Tibial nerve (tissue), 4 donors: ENCODE measurements around the gene CANX. TPM values are rescaled to one million over a fixed set of nuclear protein-coding genes. Genes with fewer than 3 reads are reported as not detected.

ENCODE experiments used
- DNase-seq, 2 donors: peaks; one replicate each; pipeline ENCODE4 v3.0.0-alpha.2; 2019; ENCODE audit warnings: low spot score in 2 of 2
- H3K27ac ChIP-seq, 4 donors: fragments of 200-600 bp; sonication (generic) in 3 of 4; one replicate each; pipeline ENCODE4 v1.5.1; 2017 to 2019; ENCODE audit warnings: mild to moderate bottlenecking in 1 of 4
- H3K27me3 ChIP-seq, 2 donors: fragments of 200-600 bp; sonication (generic) in 1 of 2; one replicate each; pipeline versions ENCODE4 v1.5.1 to v1.6.0; 2017 to 2019
- H3K36me3 ChIP-seq, 3 donors: fragments of 200-600 bp; sonication (generic); one replicate each; pipeline ENCODE4 v1.5.1; 2018 to 2019
- H3K4me1 ChIP-seq, 4 donors: fragments of 200-600 bp; sonication (generic) in 3 of 4; one replicate each; pipeline ENCODE4 v1.5.1; 2017 to 2019
- H3K4me3 ChIP-seq, 4 donors: fragments of 200-600 bp; sonication (generic) in 3 of 4; one replicate each; pipeline ENCODE4 v1.5.1; 2017 to 2019; ENCODE audit warnings: mild to moderate bottlenecking in 1 of 4, moderate library complexity in 1 of 4
- H3K9me3 ChIP-seq, 4 donors: fragments of 200-600 bp; sonication (generic) in 3 of 4; one replicate each; pipeline ENCODE4 v1.5.1; 2017 to 2019
- EP300 ChIP-seq, 2 donors: sonication (generic); formaldehyde crosslinking; IDR thresholded peaks; one replicate each; pipeline ENCODE4 v1.6.1; 2017; ENCODE audit warnings: antibody characterized with exemption in 2 of 2, mild to moderate bottlenecking in 1 of 2
- POLR2A ChIP-seq, 2 donors: fragments of 450-650 bp; IDR thresholded peaks; one replicate each; pipeline ENCODE4 v1.6.1; 2017; ENCODE audit warnings: antibody characterized with exemption in 2 of 2, mild to moderate bottlenecking in 2 of 2, moderate library complexity in 2 of 2
- WGBS, 2 donors: methylation state at CpG; one replicate each; pipeline ENCODE4 v1.1.5; 2018; 5-methylcytosine and 5-hydroxymethylcytosine counted together
- total RNA-seq, 4 donors: library from RNA; depleted of rRNA; stranded (reverse); fragments of >200 nt; gene quantifications; one replicate each; pipeline ENCODE4 v1.1.0, GENCODE V29; 2016
- TF ChIP-seq, protein P1 (sequence below), 5 experiments: fragments of 200-600 bp in 3 of 5; fragments of 450-650 bp in 2 of 5; sonication (generic) in 3 of 5; IDR thresholded peaks; one replicate each; pipeline ENCODE4 v1.5.1; 2016 to 2019; ENCODE audit warnings: antibody characterized with exemption in 5 of 5, mild to moderate bottlenecking in 3 of 5, moderate library complexity in 2 of 5

Gene CANX
- total RNA-seq, 4 donors from 2014 or later: 258 to 315 (median 272) TPM

DNA sequence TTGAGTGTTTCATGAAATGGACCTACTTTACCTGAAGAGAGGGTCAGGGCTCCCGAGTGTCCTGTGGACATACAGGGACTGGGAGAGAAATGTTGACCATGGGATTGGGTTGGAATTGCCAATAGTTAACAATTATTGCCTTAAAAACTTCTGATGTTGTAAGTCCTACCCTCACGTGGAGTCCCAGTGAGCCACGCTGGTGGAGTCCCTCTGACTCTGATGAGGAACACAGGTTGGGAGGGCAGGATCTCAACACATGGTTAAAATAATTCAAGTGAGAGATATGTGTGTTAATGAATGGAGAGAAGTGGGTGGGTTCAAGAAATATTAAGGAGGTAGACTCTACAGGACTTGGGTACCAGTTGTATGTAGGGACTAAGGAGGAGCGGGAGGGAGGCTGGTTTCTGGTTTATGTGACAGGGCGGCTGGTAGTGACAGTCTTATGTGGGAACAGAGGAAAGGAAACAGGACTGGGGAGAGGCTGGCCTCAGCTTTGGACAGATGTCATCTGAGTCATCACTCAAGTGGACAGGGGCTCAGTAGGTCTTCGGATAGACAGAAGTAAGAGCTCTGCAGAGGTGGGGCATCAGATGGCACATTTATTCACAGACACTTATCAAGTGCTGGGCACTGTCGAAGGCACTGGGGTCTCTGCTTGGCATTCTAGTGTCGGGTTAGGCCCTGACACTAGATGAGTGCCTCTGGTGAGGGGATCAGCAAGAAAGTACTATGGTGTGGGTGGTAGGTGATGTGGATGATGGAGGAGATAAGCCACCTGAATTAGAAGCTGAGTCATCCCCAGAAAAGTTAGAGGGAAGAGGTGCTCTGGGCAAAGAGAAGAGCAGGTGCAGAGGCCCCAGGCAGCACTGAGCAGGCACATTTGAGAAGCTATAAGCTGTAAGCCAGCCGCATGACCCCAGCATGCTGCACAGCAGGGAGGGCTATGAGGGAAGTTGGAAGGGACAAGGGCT is 61.1 kb downstream of the CANX start:
- TF ChIP-seq EP300 (IDR thresholded peaks at IDR 0.05): no peak
- TF ChIP-seq, protein P1, sequence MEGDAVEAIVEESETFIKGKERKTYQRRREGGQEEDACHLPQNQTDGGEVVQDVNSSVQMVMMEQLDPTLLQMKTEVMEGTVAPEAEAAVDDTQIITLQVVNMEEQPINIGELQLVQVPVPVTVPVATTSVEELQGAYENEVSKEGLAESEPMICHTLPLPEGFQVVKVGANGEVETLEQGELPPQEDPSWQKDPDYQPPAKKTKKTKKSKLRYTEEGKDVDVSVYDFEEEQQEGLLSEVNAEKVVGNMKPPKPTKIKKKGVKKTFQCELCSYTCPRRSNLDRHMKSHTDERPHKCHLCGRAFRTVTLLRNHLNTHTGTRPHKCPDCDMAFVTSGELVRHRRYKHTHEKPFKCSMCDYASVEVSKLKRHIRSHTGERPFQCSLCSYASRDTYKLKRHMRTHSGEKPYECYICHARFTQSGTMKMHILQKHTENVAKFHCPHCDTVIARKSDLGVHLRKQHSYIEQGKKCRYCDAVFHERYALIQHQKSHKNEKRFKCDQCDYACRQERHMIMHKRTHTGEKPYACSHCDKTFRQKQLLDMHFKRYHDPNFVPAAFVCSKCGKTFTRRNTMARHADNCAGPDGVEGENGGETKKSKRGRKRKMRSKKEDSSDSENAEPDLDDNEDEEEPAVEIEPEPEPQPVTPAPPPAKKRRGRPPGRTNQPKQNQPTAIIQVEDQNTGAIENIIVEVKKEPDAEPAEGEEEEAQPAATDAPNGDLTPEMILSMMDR (IDR thresholded peaks at IDR 0.05): no peak
- TF ChIP-seq POLR2A (IDR thresholded peaks at IDR 0.05): no peak
- no peak for DNase-seq
- Histone ChIP-seq H3K4me1 (peaks cover 6 to 63% (median 33%) of the 10 kb centered on the region in 4 donors), H3K27me3 (no peaks in the 10 kb centered on the region), H3K9me3 (no peaks in the 10 kb centered on the region), H3K4me3 (no peak overlapping the region), H3K36me3 (no peaks in the 10 kb centered on the region), H3K27ac (no peak overlapping the region)
- 86 to 88% methylated on average over 9 of the region's 9 CpGs for WGBS, 2 donors

DNA sequence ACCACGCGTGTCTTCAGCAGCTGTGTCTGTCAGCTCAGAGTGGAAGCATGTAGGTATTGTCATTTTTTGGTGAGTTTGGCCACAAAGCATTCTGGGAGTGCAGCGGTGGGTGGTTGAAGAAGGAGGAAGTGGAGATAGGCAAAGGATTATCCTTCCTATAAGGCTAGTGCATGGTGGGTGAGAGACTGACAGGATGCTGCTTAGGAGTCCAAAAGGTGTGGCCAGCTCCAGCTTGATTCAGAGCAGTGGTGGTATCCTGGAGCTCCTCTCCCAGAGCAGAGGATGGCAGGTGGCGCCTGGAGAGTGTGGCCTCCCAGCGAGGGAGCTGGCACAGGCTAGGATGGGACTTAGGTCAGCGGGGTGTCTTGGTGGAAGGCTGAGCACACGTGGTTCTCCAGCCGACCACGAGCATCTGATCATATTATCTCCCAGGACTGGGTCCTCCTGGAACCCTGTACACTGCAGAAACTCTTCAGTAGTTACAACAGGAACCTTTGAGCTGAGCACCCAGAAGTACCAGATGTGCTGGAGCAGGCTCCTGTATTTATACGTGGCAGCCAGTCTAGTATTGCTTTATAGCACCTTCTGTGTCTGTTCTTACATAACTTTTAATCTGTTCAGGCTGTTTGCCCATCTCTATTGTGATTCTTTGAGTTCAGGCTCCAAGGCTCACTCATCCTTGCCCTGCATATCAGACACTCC is 63.5 kb downstream of the CANX start:
- 53 to 56% methylated on average over 10 of the region's 10 CpGs for WGBS, 2 donors
- Histone ChIP-seq H3K27me3 (no peaks in the 10 kb centered on the region), H3K4me3 (no peak overlapping the region), H3K27ac (peak overlapping the region in 3 of 4 donors; percentile 34 to 75 (median 57)), H3K36me3 (peaks cover 0 to 14% (median 4%) of the 10 kb centered on the region in 3 donors), H3K9me3 (no peaks in the 10 kb centered on the region), H3K4me1 (peaks cover 6 to 74% (median 42%) of the 10 kb centered on the region in 4 donors)
- TF ChIP-seq POLR2A (IDR thresholded peaks at IDR 0.05) (no peak), EP300 (IDR thresholded peaks at IDR 0.05) (no peak)
- TF ChIP-seq, protein P1 (IDR thresholded peaks at IDR 0.05): no peak
- DNase-seq: no peak

DNA sequence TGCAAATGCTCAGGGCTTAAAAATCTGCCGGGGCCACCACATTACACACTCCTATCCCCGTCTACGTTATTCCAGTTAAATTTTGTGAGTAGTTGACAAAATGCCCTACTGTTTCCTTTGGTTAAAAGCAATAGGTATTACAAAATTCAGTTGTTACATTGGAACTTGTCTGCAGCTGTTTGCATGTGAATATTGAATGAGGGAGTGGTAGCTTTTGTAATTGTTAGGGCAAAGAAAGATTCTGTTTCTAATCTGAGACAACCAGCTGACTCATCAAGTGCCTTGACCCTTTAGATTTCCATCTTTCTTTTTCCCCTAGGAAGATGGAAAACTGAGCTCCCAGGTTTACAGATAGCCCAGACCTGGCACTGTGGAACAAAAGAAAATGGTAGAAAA is 64.0 kb downstream of the CANX start:
- no peak for TF ChIP-seq POLR2A (IDR thresholded peaks at IDR 0.05)
- no peak for TF ChIP-seq EP300 (IDR thresholded peaks at IDR 0.05)
- TF ChIP-seq, protein P1 (IDR thresholded peaks at IDR 0.05): no peak
- peak overlapping the region in 3 of 4 donors; percentile 34 to 75 (median 57) for H3K27ac ChIP-seq

GRCh38 chr5:179763215-179763945 is 64.6 kb downstream of the CANX start:
- Histone ChIP-seq H3K27me3 (no peaks in the 10 kb centered on the region), H3K4me3 (no peak overlapping the region)

More for the DNA sequence above, 64.0 kb downstream of the CANX start:
- Histone ChIP-seq H3K36me3 (peaks cover 0 to 14% (median 4%) of the 10 kb centered on the region in 3 donors), H3K4me3 (no peak overlapping the region), H3K9me3 (no peaks in the 10 kb centered on the region), H3K4me1 (peaks cover 6 to 74% (median 42%) of the 10 kb centered on the region in 4 donors), H3K27me3 (no peaks in the 10 kb centered on the region)
- DNase-seq: no peak
- 16 to 18% methylated on average over 3 of the region's 3 CpGs for WGBS, 2 donors

More at GRCh38 chr5:179763215-179763945, 64.6 kb downstream of the CANX start:
- WGBS, 2 donors: 25 to 30% methylated on average over 10 of the region's 10 CpGs
- H3K4me1 ChIP-seq: peaks cover 6 to 74% (median 42%) of the 10 kb centered on the region in 4 donors
- H3K36me3 ChIP-seq: peaks cover 0 to 17% (median 4%) of the 10 kb centered on the region in 3 donors
- no peaks in the 10 kb centered on the region for H3K9me3 ChIP-seq
- DNase-seq: peak; percentile 53 to 74
- peak overlapping the region in 2 of 4 donors; percentile 42 to 75 for H3K27ac ChIP-seq
- TF ChIP-seq EP300 (IDR thresholded peaks at IDR 0.05) (peak in 1 of 2 donors; percentile 50), POLR2A (IDR thresholded peaks at IDR 0.05) (no peak)
- TF ChIP-seq, protein P1 (IDR thresholded peaks at IDR 0.05): peak; percentile 72 to 85 (median 82)
